ENCODE data around the gene GSTM2. TPM values are rescaled to one million over a fixed set of nuclear protein-coding genes. Genes with fewer than 3 reads are reported as not detected.
"Not testable (repeated sequence)": the region's sequence is repeated elsewhere in the genome, so short reads cannot be mapped to it uniquely, and the experiment has no call there.

The GSTM2 gene
- total RNA-seq, 1 experiment from 2014 or later = 14.9 TPM

DNA sequence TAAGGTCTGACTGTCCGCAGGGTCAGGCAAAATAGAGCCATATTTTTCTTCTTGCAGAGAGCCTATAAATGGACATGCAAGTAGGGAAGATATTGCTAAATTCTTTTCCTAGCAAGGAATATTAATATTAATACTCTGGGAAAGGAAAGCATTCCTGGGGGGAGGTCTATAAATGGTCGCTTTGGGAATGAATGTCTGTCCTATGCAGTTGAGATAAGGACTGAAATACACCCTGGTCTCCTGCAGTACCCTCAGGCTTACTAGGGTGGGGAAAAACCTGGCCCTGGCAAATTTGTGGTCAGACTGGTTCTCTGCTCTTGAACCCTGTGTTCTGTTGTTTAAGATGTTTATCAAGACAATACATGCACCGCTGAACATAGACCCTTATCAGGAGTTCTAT is 35.1 kb downstream of the GSTM2 start:
- not testable (repeated sequence) for H2AFZ ChIP-seq (ENCODE audit: low read length); DNase-seq
- H3K9me3 Mint-ChIP-seq = peaks cover 10 to 20% of the 10 kb centered on the region in 2 experiments

More for the DNA sequence above, 35.1 kb downstream of the GSTM2 start:
- not testable (repeated sequence) for H3K56ac ChIP-seq (ENCODE audit: insufficient read length, low read depth, low read length); H2BK20ac ChIP-seq (ENCODE audit: low read depth, low read length, poor library complexity, severe bottlenecking); H2BK15ac ChIP-seq (ENCODE audit: low read depth, low read length); H3K4me1 ChIP-seq (ENCODE audit: insufficient read depth, low read length); H3K14ac ChIP-seq (ENCODE audit: insufficient read depth, low read length); H3K79me1 ChIP-seq (ENCODE audit: insufficient read depth, low read depth, low read length, poor library complexity, severe bottlenecking); H2BK12ac ChIP-seq (ENCODE audit: insufficient read length, low read depth, low read length); H3K27me3 Mint-ChIP-seq (ENCODE audit: low read depth); H2BK5ac ChIP-seq (ENCODE audit: insufficient read length, low read length); H3K23ac ChIP-seq (ENCODE audit: insufficient read length, low read depth, low read length); H3K27ac ChIP-seq (ENCODE audit: insufficient read length, low read depth, low read length); H3K79me2 ChIP-seq (ENCODE audit: insufficient read depth, low read length); H3K4me1 Mint-ChIP-seq; H3K4me2 ChIP-seq (ENCODE audit: insufficient read depth, insufficient read length, low read length); H3K4ac ChIP-seq (ENCODE audit: low read depth, low read length); H4K91ac ChIP-seq (ENCODE audit: insufficient read length, low read depth, low read length); H4K5ac ChIP-seq (ENCODE audit: insufficient read length, low read depth, low read length); H3K9ac ChIP-seq (ENCODE audit: extremely low read depth, insufficient read length, low read length); H3K4me3 Mint-ChIP-seq; H3K36me3 Mint-ChIP-seq (ENCODE audit: insufficient read depth in 1 of 3, low read depth in 3 of 3); H4K8ac ChIP-seq (replicated peaks; ENCODE audit: insufficient read length, low read depth, low read length); H3K23me2 ChIP-seq (ENCODE audit: insufficient read length, low read depth, low read length, poor library complexity, severe bottlenecking); H4K20me1 ChIP-seq (ENCODE audit: control insufficient read depth, insufficient read depth, insufficient read length); H2AK5ac ChIP-seq (ENCODE audit: insufficient read length, low read length); H3K27ac Mint-ChIP-seq; H2BK120ac ChIP-seq (ENCODE audit: low read depth, low read length, poor library complexity, severe bottlenecking); H3K27me3 ChIP-seq (ENCODE audit: insufficient read depth, low read length); H3K18ac ChIP-seq (ENCODE audit: insufficient read length, low read depth, low read length); H3T11ph ChIP-seq (ENCODE audit: low read length); H3K9me3 ChIP-seq (ENCODE audit: control insufficient read depth, low read depth, low read length)
- WGBS (ENCODE audit: extremely low coverage, insufficient read length, low lambda C conversion rate) = no CpG with 5 or more reads among the region's 3 CpGs
